ENCODE measurements around the gene TRDN. TPM values are rescaled to one million over a fixed set of nuclear protein-coding genes. Genes with fewer than 3 reads are reported as not detected.
"Not testable (repeated sequence)": the region's sequence is repeated elsewhere in the genome, so short reads cannot be mapped to it uniquely, and the experiment has no call there.

Gene TRDN
- total and polyA plus RNA-seq, 4 donors: 0.04 to 0.11 (median 0.05) TPM; not detected in 1

GRCh38 chr6:123316733-123317323 is 319.9 kb downstream of the TRDN start:
- ATAC-seq (ENCODE audit: insufficient read depth, low FRiP score): no peak
- TF ChIP-seq CTCF (IDR thresholded peaks at IDR 0.05; ENCODE audit: control extremely low read depth, extremely low read depth): no peak
- Histone ChIP-seq H3K9me3 (ENCODE audit: control insufficient read depth in 4 of 4, insufficient read depth in 3 of 4, low read length in 3 of 4) (no peaks in the 10 kb centered on the region), H3K27me3 (ENCODE audit: control insufficient read depth in 3 of 3, insufficient read depth in 3 of 3, low read length in 2 of 3) (no peaks in the 10 kb centered on the region), H3K9ac (ENCODE audit: insufficient read depth in 1 of 2, low read length in 2 of 2) (no peak overlapping the region), H3K4me1 (ENCODE audit: control insufficient read depth in 5 of 5, insufficient read depth in 5 of 5, low read length in 5 of 5) (no peaks in the 10 kb centered on the region), H3K4me3 (no peak overlapping the region), H3K36me3 (ENCODE audit: control insufficient read depth in 4 of 4, insufficient read depth in 4 of 4, low read length in 4 of 4) (no peaks in the 10 kb centered on the region), H3K27ac (ENCODE audit: low read depth in 1 of 2, low read length in 1 of 2) (no peak overlapping the region)
- peak in 2 of 3 donors; percentile 11 to 32 for DNase-seq
- 9 to 16% methylated on average over 2 of the region's 2 CpGs for WGBS, 2 donors

- not testable (repeated sequence) for H3K27ac ChIP-seq (ENCODE audit: low read depth in 1 of 2, low read length in 1 of 2); H3K36me3 ChIP-seq (ENCODE audit: control insufficient read depth in 4 of 4, insufficient read depth in 4 of 4, low read length in 4 of 4); H3K27me3 ChIP-seq (ENCODE audit: control insufficient read depth in 3 of 3, insufficient read depth in 3 of 3, low read length in 2 of 3); H3K9me3 ChIP-seq (ENCODE audit: control insufficient read depth in 4 of 4, insufficient read depth in 3 of 4, low read length in 3 of 4); DNase-seq; ATAC-seq (ENCODE audit: insufficient read depth, low FRiP score); H3K9ac ChIP-seq (ENCODE audit: insufficient read depth in 1 of 2, low read length in 2 of 2); H3K4me3 ChIP-seq; H3K4me1 ChIP-seq (ENCODE audit: control insufficient read depth in 5 of 5, insufficient read depth in 5 of 5, low read length in 5 of 5)
- 94 to 97% methylated on average over 2 of the region's 2 CpGs for WGBS, 2 donors
Observed at GRCh38 chr6:123314459-123314858, 322.3 kb downstream of the TRDN start.

- no peak for TF ChIP-seq CTCF (IDR thresholded peaks at IDR 0.05; ENCODE audit: control extremely low read depth, extremely low read depth)
- DNase-seq: no peak
- H3K27me3 ChIP-seq (ENCODE audit: control insufficient read depth in 3 of 3, insufficient read depth in 3 of 3, low read length in 2 of 3): no peaks in the 10 kb centered on the region
- H3K9me3 ChIP-seq (ENCODE audit: control insufficient read depth in 4 of 4, insufficient read depth in 3 of 4, low read length in 3 of 4): no peaks in the 10 kb centered on the region
- H3K4me3 ChIP-seq: no peak overlapping the region
- H3K36me3 ChIP-seq (ENCODE audit: control insufficient read depth in 4 of 4, insufficient read depth in 4 of 4, low read length in 4 of 4): no peaks in the 10 kb centered on the region
- no peak overlapping the region for H3K27ac ChIP-seq (ENCODE audit: low read depth in 1 of 2, low read length in 1 of 2)
- 80 to 86% methylated on average over 1 of the region's 1 CpG for WGBS, 2 donors
- no peak for ATAC-seq (ENCODE audit: insufficient read depth, low FRiP score)
- H3K4me1 ChIP-seq (ENCODE audit: control insufficient read depth in 5 of 5, insufficient read depth in 5 of 5, low read length in 5 of 5): peaks cover 0 to 2% (median 0%) of the 10 kb centered on the region in 5 donors
- no peak overlapping the region for H3K9ac ChIP-seq (ENCODE audit: insufficient read depth in 1 of 2, low read length in 2 of 2)
Observed at GRCh38 chr6:123309130-123309529, 327.6 kb downstream of the TRDN start.

GRCh38 chr6:123306334-123306733 is 330.4 kb downstream of the TRDN start:
- H3K4me1 ChIP-seq (ENCODE audit: control insufficient read depth in 5 of 5, insufficient read depth in 5 of 5, low read length in 5 of 5): peaks cover 0 to 2% (median 0%) of the 10 kb centered on the region in 5 donors
- H3K27me3 ChIP-seq (ENCODE audit: control insufficient read depth in 3 of 3, insufficient read depth in 3 of 3, low read length in 2 of 3): no peaks in the 10 kb centered on the region
- H3K9me3 ChIP-seq (ENCODE audit: control insufficient read depth in 4 of 4, insufficient read depth in 3 of 4, low read length in 3 of 4): no peaks in the 10 kb centered on the region
- H3K9ac ChIP-seq (ENCODE audit: insufficient read depth in 1 of 2, low read length in 2 of 2): no peak overlapping the region
- no peaks in the 10 kb centered on the region for H3K36me3 ChIP-seq (ENCODE audit: control insufficient read depth in 4 of 4, insufficient read depth in 4 of 4, low read length in 4 of 4)
- DNase-seq: peak in 2 of 3 donors; percentile 14 to 52
- no peak for TF ChIP-seq CTCF (IDR thresholded peaks at IDR 0.05; ENCODE audit: control extremely low read depth, extremely low read depth)
- WGBS, 2 donors: 26 to 59% methylated on average over 2 of the region's 2 CpGs
- H3K4me3 ChIP-seq: no peak overlapping the region
- H3K27ac ChIP-seq (ENCODE audit: low read depth in 1 of 2, low read length in 1 of 2): no peak overlapping the region
- ATAC-seq (ENCODE audit: insufficient read depth, low FRiP score): no peak

All from lung (tissue), 12 donors.